NOMO-1 treated with dmso at 0.1 percent for 144 hours (cell line): ENCODE results near the gene PLCB1.
"Not testable (repeated sequence)": the region's sequence is repeated elsewhere in the genome, so short reads cannot be mapped to it uniquely, and the experiment has no call there.

Experiments
- DNase-seq: peaks from one replicate; lab custom pipeline; 2025; ENCODE audit not compliant: unreplicated experiment; lab: John Stamatoyannopoulos, UW

PLCB1 gene

DNA sequence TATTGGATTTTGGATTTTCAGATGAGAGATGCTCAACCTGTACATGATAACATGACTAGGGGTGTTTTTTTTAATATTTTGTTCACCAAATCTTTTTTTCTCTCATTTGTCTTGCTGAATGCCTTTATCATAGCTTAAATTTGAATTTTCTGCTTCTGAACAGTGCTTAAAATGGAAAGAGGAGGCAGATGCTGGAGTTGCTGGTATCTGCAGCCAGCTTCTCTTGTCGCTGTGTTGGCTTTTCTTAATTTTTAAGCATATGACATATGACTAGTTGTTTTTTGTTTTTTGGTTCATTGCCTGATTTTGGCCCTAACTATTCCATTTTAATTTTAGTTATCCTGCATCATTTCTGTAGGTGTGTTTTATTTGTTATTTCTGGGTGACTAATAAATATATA, 196.1 kb downstream of the PLCB1 start:
- DNase-seq: no peak

- DNase-seq: no peak
These were observed 198.3 kb downstream of the PLCB1 start for GRCh38 chr20:8330319-8330784.

- no peak for DNase-seq
These were observed 199.0 kb downstream of the PLCB1 start for GRCh38 chr20:8330785-8331695.

DNA sequence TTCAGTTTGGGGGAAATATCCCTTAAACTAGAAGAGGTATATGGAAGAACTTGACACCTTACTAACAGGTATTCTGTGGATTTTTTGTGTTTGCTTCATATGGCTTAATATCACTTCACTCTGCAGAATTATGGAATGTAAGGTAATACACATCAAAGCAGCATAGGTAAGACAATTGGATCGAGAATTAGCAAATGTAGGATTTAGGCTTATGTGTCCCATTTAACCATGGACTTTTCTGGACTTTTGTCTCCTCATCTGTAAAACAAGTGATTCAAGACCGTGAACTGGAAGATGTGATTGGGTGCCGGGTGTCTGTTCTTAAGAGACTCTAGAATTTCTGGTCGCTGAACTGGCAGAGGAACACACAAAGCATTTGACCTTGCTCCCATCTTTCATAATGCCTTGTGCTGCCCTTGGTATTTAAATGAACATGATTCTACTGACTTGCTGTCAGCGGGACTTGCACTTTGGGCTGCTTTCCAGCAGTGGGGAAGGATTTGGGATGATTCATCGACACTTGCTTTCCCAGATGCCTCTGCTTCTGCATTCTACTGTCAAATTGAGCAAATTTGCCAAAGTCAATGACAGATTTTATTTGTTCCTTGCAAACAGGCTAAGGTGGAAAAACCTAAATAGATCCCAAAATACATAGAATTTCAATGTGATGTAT, 199.8 kb downstream of the PLCB1 start:
- no peak for DNase-seq

- DNase-seq: no peak
These were observed 202.6 kb downstream of the PLCB1 start for GRCh38 chr20:8334641-8335040.

GRCh38 chr20:8335059-8335458, 203.0 kb downstream of the PLCB1 start:
- DNase-seq: no peak

GRCh38 chr20:8335495-8336195, 203.6 kb downstream of the PLCB1 start:
- no peak for DNase-seq

DNA sequence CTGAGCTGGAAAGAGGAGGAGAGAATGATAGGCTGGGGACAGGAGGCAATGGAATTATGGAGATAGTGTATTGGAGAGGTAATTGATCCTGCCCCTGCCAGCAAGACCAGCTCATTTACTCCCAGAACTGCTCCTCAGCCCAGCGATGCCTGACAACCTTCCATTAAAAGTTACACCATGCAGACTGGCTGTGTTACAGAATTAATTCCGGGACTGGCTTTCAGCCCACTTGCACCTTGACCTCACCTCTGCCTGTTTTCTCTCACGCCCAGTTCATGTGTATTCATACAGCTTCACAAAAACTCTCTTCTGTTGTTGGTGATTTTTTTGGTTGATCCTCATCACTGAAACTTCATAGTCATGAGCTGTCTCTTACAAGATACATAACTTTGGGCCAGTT, 207.3 kb downstream of the PLCB1 start:
- DNase-seq: no peak

- DNase-seq: no peak
These were observed 210.3 kb downstream of the PLCB1 start for GRCh38 chr20:8342391-8342790.

DNA sequence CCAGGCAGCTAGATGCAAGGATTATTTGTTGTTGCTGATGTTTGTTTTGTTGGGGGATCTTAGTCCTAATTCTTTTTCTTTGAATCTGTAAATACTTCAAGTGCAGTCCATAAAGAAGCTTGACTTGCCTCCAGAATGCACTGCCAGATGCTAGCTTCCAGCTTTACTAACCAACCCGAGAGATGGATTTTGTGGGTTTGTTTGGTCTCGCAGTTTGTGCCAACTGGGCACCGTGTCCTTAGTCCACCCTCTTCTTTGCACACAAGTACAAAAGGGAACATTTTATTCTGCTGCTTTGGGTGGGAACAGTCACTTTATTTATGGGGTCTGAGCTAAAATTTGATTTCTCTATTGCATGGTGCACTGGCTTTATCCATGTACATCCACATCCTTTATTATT, 212.0 kb downstream of the PLCB1 start:
- DNase-seq: no peak

- no peak for DNase-seq
These were observed 212.6 kb downstream of the PLCB1 start for GRCh38 chr20:8344631-8345030.

DNA sequence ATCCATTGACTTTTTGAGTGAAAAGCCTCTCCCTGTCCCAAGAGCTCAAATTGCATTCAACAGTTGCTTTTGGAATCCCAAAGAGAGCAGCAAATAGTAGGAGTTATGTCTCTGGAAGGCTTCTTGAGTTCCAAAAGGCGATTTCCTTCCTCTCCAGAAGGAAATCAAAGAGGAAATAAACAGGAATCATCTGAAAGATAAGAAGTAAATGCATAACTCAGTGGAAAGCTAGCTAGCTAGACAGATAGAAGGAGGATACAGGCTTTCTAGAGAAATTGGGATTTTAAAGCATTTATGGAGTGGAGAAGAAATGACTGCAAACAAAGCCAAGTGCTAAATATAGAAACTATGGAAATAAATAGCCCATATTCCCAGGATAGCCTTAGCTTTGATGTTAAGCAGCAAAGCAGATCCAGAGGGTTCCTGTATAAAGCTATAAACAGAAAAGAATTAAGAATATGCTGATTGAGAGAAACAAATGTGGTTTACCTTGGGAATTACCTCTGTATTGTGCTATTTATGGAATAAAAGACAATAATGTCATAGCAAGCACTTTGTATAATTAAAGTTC, 214.7 kb downstream of the PLCB1 start:
- no peak for DNase-seq

GRCh38 chr20:8350225-8350624, 218.2 kb downstream of the PLCB1 start:
- not testable (repeated sequence) for DNase-seq

- DNase-seq: no peak
These were observed 220.4 kb downstream of the PLCB1 start for GRCh38 chr20:8352486-8352885.

- DNase-seq: no peak
These were observed 221.4 kb downstream of the PLCB1 start for GRCh38 chr20:8353512-8353911.

GRCh38 chr20:8355453-8355852, 223.4 kb downstream of the PLCB1 start:
- no peak for DNase-seq

DNA sequence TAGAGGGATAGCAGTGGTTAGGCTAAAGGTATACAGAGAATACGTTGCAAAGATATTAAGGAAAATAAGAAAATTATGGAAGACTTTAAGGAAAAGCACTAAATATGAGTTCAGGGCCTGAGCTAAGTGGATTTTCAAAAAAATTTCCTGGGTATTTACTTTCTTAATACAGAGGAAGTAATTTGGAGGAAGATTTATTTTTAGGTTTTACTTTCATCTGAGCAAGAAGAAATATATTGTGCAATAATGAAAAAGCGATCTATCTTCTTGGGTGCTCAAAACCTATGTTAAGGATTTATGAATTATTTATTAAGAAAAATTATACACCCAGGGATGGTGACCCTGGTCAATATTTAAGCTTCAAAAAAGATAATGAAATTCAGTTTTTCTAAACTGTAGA, 224.7 kb downstream of the PLCB1 start:
- DNase-seq: no peak

DNA sequence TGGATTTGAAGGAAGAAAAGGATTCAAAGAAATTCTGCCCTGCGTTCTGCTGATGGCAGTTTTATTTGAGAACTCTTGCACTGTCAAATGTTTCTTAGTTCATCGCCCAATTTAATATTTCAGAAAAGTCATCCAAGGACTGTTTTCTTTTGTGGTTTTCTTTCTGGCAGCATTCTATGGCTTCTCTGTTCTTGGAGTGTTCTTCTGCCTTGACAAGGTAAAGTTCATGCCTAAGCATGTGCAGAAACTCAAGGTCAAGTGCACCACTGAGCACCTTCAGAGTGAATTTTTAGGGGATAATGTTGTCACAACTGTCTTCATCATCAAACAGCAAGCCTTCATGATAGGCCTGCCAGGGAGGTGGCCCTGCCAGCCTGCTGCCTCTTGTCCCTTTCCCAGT, 225.6 kb downstream of the PLCB1 start:
- DNase-seq: no peak

- no peak for DNase-seq
These were observed 228.0 kb downstream of the PLCB1 start for GRCh38 chr20:8360035-8360434.

- no peak for DNase-seq
These were observed 229.1 kb downstream of the PLCB1 start for GRCh38 chr20:8361006-8361652.

DNA sequence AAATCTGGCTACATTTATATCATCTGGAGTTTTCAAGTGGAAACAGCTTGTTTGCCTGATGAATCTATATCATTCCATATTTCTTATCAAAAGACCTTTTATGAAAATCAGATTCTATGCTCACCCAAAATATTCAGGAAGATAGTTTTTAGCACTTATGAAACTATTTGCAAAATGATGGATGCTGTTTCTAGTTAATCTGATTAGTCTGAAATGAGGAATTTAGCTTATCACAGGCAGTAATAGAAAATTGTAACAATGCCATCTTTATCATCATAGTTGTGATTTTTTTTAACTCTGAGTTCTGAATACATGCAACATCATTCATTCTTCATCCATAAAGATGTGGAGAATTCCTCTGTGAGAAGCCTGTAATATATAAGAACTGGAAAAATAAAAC, 229.7 kb downstream of the PLCB1 start:
- no peak for DNase-seq
